Tongue (tissue), 2 donors: ENCODE measurements around the gene PITX3. TPM values are rescaled to one million over a fixed set of nuclear protein-coding genes. Genes with fewer than 3 reads are reported as not detected.

Experiments
- DNase-seq: peaks from one replicate; pipeline ENCODE4 v3.0.0-alpha.2; 2015
- total RNA-seq: library from RNA; depleted of rRNA; stranded (reverse); fragments of >200 nt; gene quantifications from one replicate; pipeline ENCODE4 v1.2.3, GENCODE V29; 2014

The PITX3 gene
- 3.2 TPM for total RNA-seq

GRCh38 chr10:102241444-102242117 lies at the start of gene PITX3:
PITX3 (minus strand) TSS chr10:102241512; CDS start chr10:102232080, 9,432 bp downstream.
- peak; percentile 99 for DNase-seq

DNA sequence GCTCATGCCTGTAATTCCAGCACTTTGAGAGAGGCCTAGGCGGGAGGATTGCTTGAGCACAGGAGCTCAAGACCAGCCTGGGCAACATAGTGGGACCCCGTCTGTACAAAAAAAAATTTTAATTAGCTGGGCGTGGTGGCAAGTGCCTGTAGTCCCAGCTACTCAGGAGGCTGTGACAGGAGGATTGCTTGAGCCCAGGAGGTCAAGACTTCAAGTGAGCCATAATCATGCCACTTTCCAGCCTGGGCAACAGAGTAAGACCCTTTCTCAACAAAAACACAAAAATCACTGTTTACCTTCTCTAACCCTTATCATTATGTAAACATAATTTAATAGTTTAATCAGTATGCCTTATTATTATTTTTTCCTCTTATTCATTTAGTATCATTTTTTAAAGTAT lies 48.5 kb upstream of the PITX3 start:
- DNase-seq, result no peak

DNA sequence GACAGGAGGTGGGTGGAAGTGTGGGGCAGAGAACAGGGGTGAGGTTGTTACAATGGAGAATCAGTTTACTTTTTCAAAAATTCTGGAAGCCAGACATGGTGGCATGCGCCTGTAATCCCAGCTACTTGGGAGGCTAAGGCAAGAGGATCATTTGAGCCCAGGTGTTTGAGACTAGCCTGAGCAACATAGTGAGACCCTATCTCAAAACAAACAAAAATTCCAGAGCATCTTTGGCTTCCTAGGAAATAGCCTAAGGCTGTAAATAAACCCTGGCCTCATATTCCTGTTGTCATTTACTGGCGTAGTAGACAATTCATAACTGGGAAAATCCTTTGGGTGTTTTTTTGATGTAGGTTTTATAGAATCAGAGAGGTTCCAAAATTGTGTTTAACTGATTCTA lies 48.0 kb upstream of the PITX3 start:
- no peak for DNase-seq

DNA sequence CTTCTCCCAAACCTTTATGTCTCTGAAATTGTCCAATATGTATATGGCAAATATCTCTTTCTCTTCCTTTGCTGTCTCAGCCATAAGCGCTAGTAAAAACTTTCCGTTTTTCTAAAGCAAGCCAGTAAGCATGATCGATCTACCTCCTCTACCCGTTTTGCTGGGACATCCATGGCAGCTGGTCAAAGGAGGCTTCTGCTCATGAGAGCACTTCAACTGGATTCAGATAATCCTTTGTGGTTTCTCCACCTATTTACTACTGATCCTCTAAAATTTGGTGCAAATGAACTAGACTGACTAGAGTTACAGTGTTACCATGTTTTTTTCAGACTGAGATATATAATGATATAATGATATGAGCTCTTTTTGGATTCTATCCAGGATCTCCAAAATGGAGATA lies 46.7 kb upstream of the PITX3 start:
- DNase-seq, result no peak

DNA sequence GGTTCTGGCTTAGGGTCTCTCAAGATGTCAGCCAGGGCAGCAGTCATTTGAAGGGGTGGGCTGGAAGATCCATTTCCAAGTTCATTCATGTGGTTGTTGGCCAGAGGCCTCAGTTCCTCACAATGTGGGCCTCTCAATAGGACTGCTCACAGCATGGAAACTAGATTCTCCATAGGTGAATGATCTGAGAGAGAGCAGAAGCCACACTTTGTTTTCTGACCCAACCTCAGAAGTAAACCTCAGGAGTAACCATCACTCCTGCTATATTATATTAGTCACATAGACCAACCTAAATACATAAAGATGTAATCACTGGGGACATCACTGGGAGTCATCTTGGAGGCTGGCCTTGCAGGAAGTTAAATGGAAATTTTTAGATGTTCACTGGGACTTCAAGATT lies 46.2 kb upstream of the PITX3 start:
- no peak for DNase-seq

DNA sequence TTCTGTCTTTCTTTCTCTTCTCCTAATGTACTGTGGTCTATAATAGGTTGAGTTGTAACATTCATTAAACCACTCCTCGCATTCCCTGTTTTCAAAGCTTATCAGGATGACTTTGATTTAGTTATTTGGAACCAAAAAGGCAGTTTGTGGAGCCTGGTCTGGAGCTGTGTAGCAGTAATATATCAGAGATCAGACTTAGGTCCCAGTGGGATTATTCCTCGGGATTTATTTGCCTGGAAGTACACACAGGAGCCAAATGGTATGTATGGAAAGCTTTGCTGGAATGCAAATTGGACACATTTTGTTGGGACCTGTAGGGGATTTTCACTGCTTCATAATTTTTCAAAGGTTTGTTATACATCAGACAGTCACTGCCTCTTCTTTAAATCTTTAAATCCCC lies 44.9 kb upstream of the PITX3 start:
- DNase-seq, result no peak

- no peak for DNase-seq
Observed at GRCh38 chr10:102285133-102285532, 43.8 kb upstream of the PITX3 start.

GRCh38 chr10:102284531-102284930 lies 43.2 kb upstream of the PITX3 start:
- no peak for DNase-seq

- DNase-seq, result no peak
Observed at GRCh38 chr10:102283890-102284289, 42.6 kb upstream of the PITX3 start.

GRCh38 chr10:102283488-102283887 lies 42.2 kb upstream of the PITX3 start:
- peak; percentile 30 for DNase-seq

GRCh38 chr10:102281102-102281487 lies 39.8 kb upstream of the PITX3 start:
- DNase-seq, result peak; percentile 90

DNA sequence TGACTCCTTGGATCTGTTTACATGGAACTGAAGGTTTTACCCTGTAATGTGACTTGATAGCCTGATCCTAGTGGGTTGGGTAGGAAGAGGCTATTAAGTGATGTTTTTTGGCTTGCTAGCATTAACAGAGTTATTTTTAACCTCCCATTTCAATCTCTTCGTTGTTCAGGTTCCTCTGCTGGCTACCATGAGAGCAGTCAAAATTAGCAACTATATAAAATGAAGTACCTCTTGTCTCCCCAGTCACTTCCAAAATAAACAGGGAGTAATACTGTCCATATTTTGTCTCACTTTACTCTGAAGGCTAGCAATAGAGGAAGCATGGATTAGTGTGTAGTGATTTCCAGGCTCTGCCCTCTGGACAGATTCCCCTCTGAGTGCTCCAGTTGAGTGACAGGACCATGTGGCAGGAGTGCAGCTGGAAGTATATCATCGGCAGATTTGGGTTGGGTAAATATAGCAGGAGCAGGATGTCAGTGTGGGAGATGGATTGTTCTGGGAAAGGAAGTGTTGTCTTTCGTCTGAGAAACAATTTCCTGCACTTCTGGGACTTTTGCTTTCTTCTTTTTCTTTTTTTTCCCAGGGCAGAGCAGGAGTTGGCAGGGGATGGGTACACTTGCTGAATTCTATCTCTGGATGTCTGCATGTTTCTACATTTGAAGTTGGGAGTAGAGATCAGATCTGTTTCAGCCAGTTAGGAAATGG lies 39.2 kb upstream of the PITX3 start:
- peak; percentile 98 for DNase-seq

DNA sequence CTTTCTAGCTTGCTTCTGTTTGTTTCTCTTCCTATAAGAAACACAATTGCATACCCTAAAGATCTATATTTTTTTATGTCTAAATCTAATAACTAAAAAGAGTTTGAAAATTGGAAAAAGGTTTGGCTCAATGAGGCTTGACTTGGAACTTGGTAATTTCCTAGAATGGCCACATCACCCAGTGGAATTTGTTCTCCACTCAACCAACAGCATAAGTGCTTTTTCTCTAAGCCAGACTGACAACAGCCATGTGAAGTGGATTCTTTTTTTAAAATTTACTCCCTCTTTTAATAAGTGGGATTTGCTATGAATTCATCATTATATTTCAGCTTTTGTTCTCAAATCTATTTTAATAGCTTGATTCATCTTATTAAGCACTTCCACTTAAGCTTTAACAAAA lies 37.8 kb upstream of the PITX3 start:
- no peak for DNase-seq

DNA sequence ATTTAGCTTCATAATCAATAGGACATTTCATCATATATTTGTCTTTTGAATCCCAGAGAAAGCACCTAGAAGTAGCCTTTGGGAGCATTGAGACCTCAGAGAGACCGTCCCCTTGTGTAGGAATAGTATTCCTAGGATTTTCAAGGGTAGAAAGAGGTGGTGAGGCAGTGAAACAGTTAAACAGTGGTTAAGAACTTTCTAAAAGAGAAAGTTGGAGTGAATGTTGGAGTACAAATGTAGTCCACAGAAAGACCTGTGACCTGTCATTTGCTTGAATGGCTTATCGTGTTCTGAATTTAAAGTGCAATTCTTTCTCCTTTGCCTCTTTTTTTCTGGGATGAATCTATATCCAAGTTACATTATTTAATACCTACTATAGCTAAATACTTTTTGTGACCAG lies 34.0 kb upstream of the PITX3 start:
- no peak for DNase-seq

- peak; percentile 26 for DNase-seq
Observed at GRCh38 chr10:102274062-102274461, 32.8 kb upstream of the PITX3 start.

GRCh38 chr10:102269017-102269416 lies 27.7 kb upstream of the PITX3 start:
- peak; percentile 92 for DNase-seq

DNA sequence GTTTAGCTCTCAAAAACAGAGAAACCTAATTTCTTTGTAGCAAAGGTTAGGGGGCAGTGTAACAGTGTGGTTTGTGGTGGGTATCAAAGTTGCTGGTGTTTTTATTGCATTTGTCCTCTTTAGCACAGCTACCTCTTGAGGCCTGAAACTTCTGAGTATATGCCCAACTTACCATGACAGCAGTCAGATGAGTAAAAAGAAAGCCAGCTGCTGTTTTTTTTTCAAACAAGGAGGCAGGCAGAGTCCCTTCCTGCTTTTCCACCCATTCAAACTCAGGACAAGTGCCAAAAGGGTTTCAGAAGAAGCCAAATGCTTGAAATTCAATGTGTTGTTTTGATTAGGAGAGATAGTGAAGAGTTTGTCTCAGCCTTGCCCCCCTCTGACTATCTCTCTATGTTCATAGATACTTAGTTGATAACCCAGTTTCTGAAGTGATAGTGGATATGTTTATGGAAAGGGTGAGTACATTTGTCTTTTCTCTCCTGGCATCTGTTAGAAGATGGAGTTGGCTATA lies 27.1 kb upstream of the PITX3 start:
- DNase-seq, result peak; percentile 86

GRCh38 chr10:102267748-102268147 lies 26.4 kb upstream of the PITX3 start:
- DNase-seq, result no peak

DNA sequence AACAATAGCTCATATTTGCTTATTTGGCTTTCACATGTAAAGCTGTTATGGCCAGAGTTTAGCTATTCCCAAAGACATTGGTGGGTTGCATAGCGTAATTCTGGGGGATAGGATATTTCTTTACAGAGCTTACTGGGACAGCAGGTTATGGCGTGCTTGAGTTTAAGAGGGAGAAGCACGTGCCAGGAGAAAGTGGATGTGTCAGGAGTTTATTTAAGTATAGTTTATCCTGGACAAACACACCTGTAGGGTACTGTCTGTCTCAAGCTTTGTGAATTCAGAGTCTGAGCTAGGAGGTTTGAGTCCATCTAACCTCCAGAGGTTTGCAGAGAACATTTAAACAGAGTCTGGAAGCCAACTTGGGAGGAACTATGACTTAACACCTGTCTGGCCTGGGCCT lies 25.4 kb upstream of the PITX3 start:
- DNase-seq, result no peak

DNA sequence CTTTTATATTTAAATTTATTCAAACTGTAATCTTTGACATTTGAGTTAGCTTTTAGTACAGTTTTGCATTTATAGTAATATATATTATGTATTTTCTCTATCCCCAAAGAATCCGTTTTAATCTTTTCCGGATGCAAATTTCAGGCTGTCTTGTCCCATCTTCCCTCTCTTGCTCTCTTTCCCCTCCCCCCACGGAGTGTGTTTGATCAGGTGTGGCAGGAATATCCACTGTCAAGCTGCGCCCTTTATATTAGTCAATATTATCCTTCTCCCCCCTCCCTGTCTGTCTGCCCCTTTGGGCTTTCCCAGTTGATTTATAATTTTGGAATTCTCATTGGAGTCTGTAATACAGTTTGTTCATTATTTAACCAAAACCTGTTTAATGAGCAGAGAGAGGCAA lies 23.1 kb upstream of the PITX3 start:
- DNase-seq, result no peak

DNA sequence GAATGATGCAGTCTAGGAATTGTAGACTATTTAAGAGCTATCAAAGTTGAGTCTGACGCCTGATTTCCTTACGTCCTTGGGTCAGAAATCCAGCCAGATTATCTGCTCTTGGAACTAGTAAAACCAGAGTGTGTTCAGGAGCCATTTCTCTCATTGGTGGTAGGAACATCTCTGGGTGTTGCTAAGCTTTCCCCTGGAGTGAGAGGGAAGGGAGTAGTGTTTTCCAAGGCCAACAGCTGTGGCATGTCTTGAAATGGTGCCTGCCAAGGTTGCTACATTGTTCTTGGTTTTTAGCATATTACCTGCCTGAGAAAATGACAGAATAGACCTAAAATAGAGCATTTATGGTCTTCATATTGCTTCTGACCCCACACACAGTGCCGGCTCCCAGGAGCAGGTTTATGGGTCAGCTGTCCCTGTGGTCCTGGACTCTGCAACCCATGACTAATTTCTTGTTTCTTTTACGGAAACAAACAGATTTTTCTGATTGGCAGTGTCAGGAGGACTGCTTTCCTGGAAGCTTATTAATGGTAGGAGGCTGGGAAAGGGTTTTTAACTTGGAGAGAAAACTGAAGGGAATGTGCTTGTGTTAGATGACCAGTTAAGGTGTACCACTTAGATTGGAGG lies 21.5 kb upstream of the PITX3 start:
- DNase-seq, result peak; percentile 59

DNA sequence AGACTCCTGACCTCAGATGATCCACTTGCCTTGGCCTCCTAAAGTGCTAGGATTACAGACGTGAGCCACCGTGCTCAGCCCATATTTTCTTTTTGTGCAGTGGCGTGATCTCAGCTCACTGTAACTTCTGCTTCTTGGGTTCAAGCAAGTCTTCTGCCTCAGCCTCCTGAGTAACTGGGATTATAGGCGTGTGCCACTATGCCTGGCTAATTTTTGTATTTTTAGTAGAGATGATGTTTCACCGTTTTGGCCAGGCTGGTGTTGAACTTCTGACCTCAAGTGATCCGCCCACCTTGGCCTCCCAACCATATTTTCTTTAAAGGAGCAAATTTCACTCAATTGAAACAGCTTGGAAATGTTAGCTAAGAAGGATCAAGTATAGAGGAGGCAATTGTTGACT lies 20.5 kb upstream of the PITX3 start:
- peak; percentile 36 for DNase-seq

DNA sequence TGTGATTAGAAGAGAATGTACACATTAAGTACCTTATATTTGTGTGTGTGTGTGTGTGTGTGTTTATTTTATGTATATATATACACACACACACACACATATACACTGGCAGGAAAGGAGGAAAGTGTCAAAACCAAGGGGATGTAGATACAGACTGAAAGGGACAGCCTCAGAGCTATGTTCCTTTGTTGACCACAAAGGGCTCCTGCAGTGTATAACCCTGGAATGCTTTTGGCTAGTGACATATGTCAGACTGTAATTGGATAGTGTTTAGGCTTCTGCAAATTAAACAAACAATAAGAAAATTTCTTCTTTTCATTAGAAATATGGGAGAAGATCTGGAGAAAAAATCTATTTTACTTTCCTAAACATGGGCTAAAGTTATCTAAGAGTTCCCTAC lies 19.9 kb upstream of the PITX3 start:
- no peak for DNase-seq

- no peak for DNase-seq
Observed at GRCh38 chr10:102255404-102255803, 14.1 kb upstream of the PITX3 start.
